ENCODE measurements around the gene CASP8AP2.

The CASP8AP2 gene

GRCh38 chr6:89818977-89819335, 10.7 kb upstream of the CASP8AP2 start:
- TF ChIP-seq ZFP3 (CRISPR knock-in tag; IDR thresholded peaks at IDR 0.05) = no peak
- no peak for TF ChIP-seq CSDC2 (CRISPR knock-in tag; IDR thresholded peaks at IDR 0.05)
- TF ChIP-seq PATZ1 (CRISPR knock-in tag; IDR thresholded peaks at IDR 0.05; ENCODE audit: borderline replicate concordance) = no peak
- no peak for TF ChIP-seq TSHZ2 (CRISPR knock-in tag; IDR thresholded peaks at IDR 0.05)
- TF ChIP-seq OSR1 (CRISPR knock-in tag; IDR thresholded peaks at IDR 0.05) = no peak
- TF ChIP-seq ZNF8 (CRISPR knock-in tag; IDR thresholded peaks at IDR 0.05) = no peak
- no peak for TF ChIP-seq ZNF565 (CRISPR knock-in tag; conservative IDR thresholded peaks at IDR 0.05; ENCODE audit: low read depth)
- TF ChIP-seq ZFP30 (CRISPR knock-in tag; IDR thresholded peaks at IDR 0.05) = no peak
- no peak for TF ChIP-seq ISL1 (CRISPR knock-in tag; IDR thresholded peaks at IDR 0.05)

GRCh38 chr6:89819336-89820130, 10.1 kb upstream of the CASP8AP2 start, which contains the start of gene MDN1:
TSS of gene MDN1 (minus strand) at chr6:89819794. CDS start at chr6:89819607, 187 bp downstream.
- TF ChIP-seq ZFP3 (CRISPR knock-in tag; IDR thresholded peaks at IDR 0.05) (0 out of 2 replicates have a peak, but pooled peaks have one; percentile 13), OSR1 (CRISPR knock-in tag; IDR thresholded peaks at IDR 0.05) (no peak), ZNF8 (CRISPR knock-in tag; IDR thresholded peaks at IDR 0.05) (peak; percentile 30; the same call in 1 of the 2 replicates)

More at GRCh38 chr6:89818977-89819335, 10.7 kb upstream of the CASP8AP2 start:
- peak; percentile 55 for ATAC-seq

GRCh38 chr6:89826029-89826528, 3.6 kb upstream of the CASP8AP2 start:
- TF ChIP-seq CSRNP3 (CRISPR knock-in tag; IDR thresholded peaks at IDR 0.05) (no peak), TSHZ2 (CRISPR knock-in tag; IDR thresholded peaks at IDR 0.05) (no peak), PPARA (CRISPR knock-in tag; IDR thresholded peaks at IDR 0.05; ENCODE audit: borderline replicate concordance) (no peak), ESRRG (CRISPR knock-in tag; IDR thresholded peaks at IDR 0.05) (no peak), TCF4 (CRISPR knock-in tag; IDR thresholded peaks at IDR 0.05; ENCODE audit: borderline replicate concordance) (no peak), ISL1 (CRISPR knock-in tag; IDR thresholded peaks at IDR 0.05) (no peak), OSR1 (CRISPR knock-in tag; IDR thresholded peaks at IDR 0.05) (no peak), POU6F1 (CRISPR knock-in tag; IDR thresholded peaks at IDR 0.05; ENCODE audit: borderline replicate concordance, low read depth) (no peak), ZNF8 (CRISPR knock-in tag; IDR thresholded peaks at IDR 0.05) (no peak), ZFP30 (CRISPR knock-in tag; IDR thresholded peaks at IDR 0.05) (no peak), CSDC2 (CRISPR knock-in tag; IDR thresholded peaks at IDR 0.05) (no peak), SNAI2 (CRISPR knock-in tag; IDR thresholded peaks at IDR 0.05) (no peak), ZNF70 (CRISPR knock-in tag; IDR thresholded peaks at IDR 0.05) (no peak), ZC3H10 (CRISPR knock-in tag; IDR thresholded peaks at IDR 0.05) (no peak), GLIS3 (CRISPR knock-in tag; IDR thresholded peaks at IDR 0.05) (no peak), BACH2 (CRISPR knock-in tag; IDR thresholded peaks at IDR 0.05; ENCODE audit: borderline replicate concordance) (no peak), TOX (CRISPR knock-in tag; IDR thresholded peaks at IDR 0.05; ENCODE audit: borderline replicate concordance) (no peak), CREB5 (CRISPR knock-in tag; IDR thresholded peaks at IDR 0.05; ENCODE audit: low read depth) (no peak), PATZ1 (CRISPR knock-in tag; IDR thresholded peaks at IDR 0.05; ENCODE audit: borderline replicate concordance) (no peak)
- ATAC-seq = no peak

More at GRCh38 chr6:89819336-89820130, 10.1 kb upstream of the CASP8AP2 start, which contains the start of gene MDN1:
- peak; percentile 99 for ATAC-seq

All from SK-N-SH treated with all-trans-retinoic acid at 6 μM for 48 hours (cell line).